ENCODE measurements around the gene PHF1. TPM values are rescaled to one million over a fixed set of nuclear protein-coding genes. Genes with fewer than 3 reads are reported as not detected.

The PHF1 gene
- total and polyA plus RNA-seq, 4 experiments from 2014 or later, result 61.2 to 220 (median 151) TPM

DNA sequence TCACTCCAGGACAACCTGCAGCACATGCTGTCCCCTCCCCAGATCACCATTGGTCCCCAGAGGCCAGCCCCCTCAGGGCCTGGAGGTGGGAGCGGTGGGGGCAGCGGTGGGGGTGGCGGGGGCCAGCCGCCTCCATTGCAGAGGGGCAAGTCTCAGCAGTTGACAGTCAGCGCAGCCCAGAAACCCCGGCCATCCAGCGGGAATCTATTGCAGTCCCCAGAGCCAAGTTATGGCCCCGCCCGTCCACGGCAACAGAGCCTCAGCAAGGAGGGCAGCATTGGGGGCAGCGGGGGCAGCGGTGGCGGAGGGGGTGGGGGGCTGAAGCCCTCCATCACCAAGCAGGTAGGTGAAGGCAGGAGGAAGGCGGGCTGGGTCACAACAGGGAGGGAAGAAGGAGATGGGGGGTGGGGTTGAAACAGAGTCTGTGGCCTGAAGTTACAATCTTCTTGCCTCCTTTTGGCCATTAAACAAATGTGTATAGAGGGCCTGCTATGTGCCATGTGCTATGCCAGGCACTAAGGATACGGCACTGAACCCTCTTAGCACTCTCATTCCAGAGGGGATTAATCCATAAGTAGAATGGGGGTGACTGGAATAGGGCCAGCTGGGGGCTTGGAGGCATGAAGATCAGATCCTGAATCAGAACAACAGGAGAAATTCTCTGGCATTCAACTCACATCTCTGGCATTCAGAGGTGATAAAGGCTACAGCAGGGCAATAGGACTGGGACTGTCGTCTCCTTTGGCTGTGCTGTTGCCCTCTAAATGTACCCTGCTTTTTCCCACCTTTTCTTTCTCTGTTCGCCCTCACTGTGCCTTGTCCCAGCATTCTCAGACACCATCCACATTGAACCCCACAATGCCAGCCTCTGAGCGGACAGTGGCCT lies 33.0 kb downstream of the PHF1 start:
- no peak for DNase-seq
- Mint-ChIP-seq H3K27me3 (no peaks in the 10 kb centered on the region), H3K4me3 (no peak overlapping the region), H3K4me1 (peaks cover 0 to 6% (median 1%) of the 10 kb centered on the region in 4 donors), H3K27ac (peak overlapping the region in 1 of 7 donors; percentile 66), H3K9me3 (peaks cover 0 to 2% (median 0%) of the 10 kb centered on the region in 8 donors), H3K36me3 (peaks cover 31 to 62% of the 10 kb centered on the region in 2 donors)
- H3K4me3 ChIP-seq (ENCODE audit: low read length in 2 of 2), result no peak overlapping the region
- H3K9me3 ChIP-seq (ENCODE audit: control insufficient read depth in 1 of 2, low read length in 2 of 2), result no peaks in the 10 kb centered on the region
- H3K27me3 ChIP-seq (ENCODE audit: insufficient read depth, low read length), result no peaks in the 10 kb centered on the region
- no peak overlapping the region for H3K27ac ChIP-seq (ENCODE audit: low read depth, low read length)
- POLR2A ChIA-PET (ENCODE audit: partially characterized antibody), result interaction anchor here (1.8 kb wide), 1 partner anchor 10 kb away, joined by 6 read pairs; the partner anchor contains the start of gene ZBTB9
- intact Hi-C loops (cut with micrococcal nuclease), result no loop called here
- CTCF ChIA-PET (ENCODE audit: partially characterized antibody), result no interaction called here
- H3K36me3 ChIP-seq (ENCODE audit: insufficient read depth, low read length), result peaks cover 42% of the 10 kb centered on the region
- H3K4me1 ChIP-seq (ENCODE audit: insufficient read depth, low read length), result no peaks in the 10 kb centered on the region

DNA sequence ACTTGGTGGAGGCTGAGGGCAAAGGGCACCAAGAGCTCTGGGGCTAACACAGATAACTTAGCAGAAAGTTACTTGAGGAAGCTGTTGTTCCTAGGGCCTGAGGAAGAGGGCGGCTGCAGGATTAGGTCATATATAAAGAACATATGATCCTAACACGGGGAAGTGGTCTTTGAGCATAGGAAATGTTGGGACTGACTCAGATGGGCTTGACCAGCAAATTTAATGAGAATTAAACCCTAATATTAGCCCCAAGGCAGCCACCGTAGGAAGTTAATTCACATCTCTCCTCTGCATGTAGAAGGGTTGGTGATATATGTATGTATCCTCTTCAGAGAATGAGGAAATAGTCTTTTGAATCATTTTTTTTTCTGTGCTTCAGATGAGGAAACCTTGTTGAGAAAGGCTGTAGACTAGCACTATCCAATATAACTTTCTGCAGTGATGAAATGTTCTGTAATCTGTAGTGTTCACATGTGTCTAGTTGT lies 34.3 kb downstream of the PHF1 start:
- no peak for DNase-seq
- Mint-ChIP-seq H3K9me3 (no peaks in the 10 kb centered on the region), H3K4me3 (no peak overlapping the region), H3K27ac (peak overlapping the region in 5 of 7 donors; percentile 37 to 87 (median 68)), H3K27me3 (no peaks in the 10 kb centered on the region), H3K4me1 (peaks cover 1 to 7% (median 3%) of the 10 kb centered on the region in 4 donors), H3K36me3 (peaks cover 26 to 53% of the 10 kb centered on the region in 2 donors)
- H3K4me3 ChIP-seq (ENCODE audit: low read length in 2 of 2), result no peak overlapping the region
- no peaks in the 10 kb centered on the region for H3K9me3 ChIP-seq (ENCODE audit: control insufficient read depth in 1 of 2, low read length in 2 of 2)
- no peaks in the 10 kb centered on the region for H3K4me1 ChIP-seq (ENCODE audit: insufficient read depth, low read length)
- H3K27ac ChIP-seq (ENCODE audit: low read depth, low read length), result no peak overlapping the region
- H3K27me3 ChIP-seq (ENCODE audit: insufficient read depth, low read length), result no peaks in the 10 kb centered on the region
- ChIA-PET CTCF (ENCODE audit: partially characterized antibody) (interaction anchor here (0.6 kb wide), 1 partner anchor 314 kb away, joined by 3 read pairs; no protein-coding TSS in a partner anchor), POLR2A (ENCODE audit: partially characterized antibody) (interaction anchor here (0.7 to 1.9 kb wide), 4 partner anchors 9 to 27 kb away, joined by 3 to 6 read pairs (median 5); partner anchors contain the start of genes CUTA and ZBTB9)
- intact Hi-C loops (cut with micrococcal nuclease), result no loop called here
- H3K36me3 ChIP-seq (ENCODE audit: insufficient read depth, low read length), result peaks cover 37% of the 10 kb centered on the region

DNA sequence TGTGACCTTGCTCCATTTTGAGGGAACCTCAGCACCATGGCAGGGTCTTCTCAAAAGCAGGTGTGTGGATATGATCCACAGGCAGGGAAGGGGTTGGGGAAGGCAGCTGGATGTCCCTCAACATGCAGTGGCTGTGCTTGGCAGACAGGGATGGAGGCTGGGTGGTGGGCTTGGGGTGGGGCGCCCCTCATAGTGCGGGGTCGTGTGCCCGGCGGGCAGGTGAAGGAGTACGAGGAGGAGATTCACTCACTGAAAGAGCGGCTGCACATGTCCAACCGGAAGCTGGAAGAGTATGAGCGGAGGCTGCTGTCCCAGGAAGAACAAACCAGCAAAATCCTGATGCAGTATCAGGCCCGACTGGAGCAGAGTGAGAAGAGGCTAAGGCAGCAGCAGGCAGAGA lies 35.5 kb downstream of the PHF1 start:
- Mint-ChIP-seq H3K27me3 (no peaks in the 10 kb centered on the region), H3K4me3 (no peak overlapping the region), H3K36me3 (peaks cover 22 to 44% of the 10 kb centered on the region in 2 donors), H3K27ac (peak overlapping the region in 4 of 7 donors; percentile 24 to 82 (median 70)), H3K9me3 (no peaks in the 10 kb centered on the region), H3K4me1 (peaks cover 1 to 12% (median 3%) of the 10 kb centered on the region in 4 donors)
- H3K27me3 ChIP-seq (ENCODE audit: insufficient read depth, low read length), result no peaks in the 10 kb centered on the region
- H3K4me1 ChIP-seq (ENCODE audit: insufficient read depth, low read length), result no peaks in the 10 kb centered on the region
- no peak overlapping the region for H3K4me3 ChIP-seq (ENCODE audit: low read length in 2 of 2)
- no peak overlapping the region for H3K27ac ChIP-seq (ENCODE audit: low read depth, low read length)
- intact Hi-C loops (cut with micrococcal nuclease), result no loop called here
- H3K36me3 ChIP-seq (ENCODE audit: insufficient read depth, low read length), result peaks cover 25% of the 10 kb centered on the region
- DNase-seq, result no peak
- ChIA-PET POLR2A (ENCODE audit: partially characterized antibody) (interaction anchor here (1.9 kb wide), 1 partner anchor 16 kb away, joined by 6 read pairs; no protein-coding TSS in a partner anchor), CTCF (ENCODE audit: partially characterized antibody) (no interaction called here)
- no peaks in the 10 kb centered on the region for H3K9me3 ChIP-seq (ENCODE audit: control insufficient read depth in 1 of 2, low read length in 2 of 2)

DNA sequence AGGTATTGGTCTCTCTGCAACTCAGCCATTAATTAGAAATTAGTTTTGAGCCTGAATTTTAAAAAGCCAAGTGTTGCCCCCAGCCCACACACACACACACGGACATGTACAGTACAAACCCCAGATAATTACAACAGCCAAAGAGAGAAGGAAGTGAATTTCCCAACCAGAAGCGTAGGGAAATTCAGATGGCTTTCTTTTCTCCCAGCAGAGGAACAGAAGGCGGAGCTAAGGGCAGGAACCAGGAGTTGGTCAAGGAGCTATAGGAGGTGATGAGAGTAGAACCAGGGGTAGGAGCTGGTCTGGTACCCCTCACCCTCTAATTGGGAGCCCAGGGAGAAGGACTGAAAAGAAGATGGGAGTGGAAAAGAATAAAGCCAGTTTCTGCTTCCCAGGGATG lies 39.6 kb downstream of the PHF1 start:
- POLR2A ChIA-PET (ENCODE audit: partially characterized antibody), result interaction anchor here (1.4 to 2.0 kb wide), 2 partner anchors 19 to 129 kb away, joined by 4 to 5 read pairs; partner anchors contain the start of gene BAK1

DNA sequence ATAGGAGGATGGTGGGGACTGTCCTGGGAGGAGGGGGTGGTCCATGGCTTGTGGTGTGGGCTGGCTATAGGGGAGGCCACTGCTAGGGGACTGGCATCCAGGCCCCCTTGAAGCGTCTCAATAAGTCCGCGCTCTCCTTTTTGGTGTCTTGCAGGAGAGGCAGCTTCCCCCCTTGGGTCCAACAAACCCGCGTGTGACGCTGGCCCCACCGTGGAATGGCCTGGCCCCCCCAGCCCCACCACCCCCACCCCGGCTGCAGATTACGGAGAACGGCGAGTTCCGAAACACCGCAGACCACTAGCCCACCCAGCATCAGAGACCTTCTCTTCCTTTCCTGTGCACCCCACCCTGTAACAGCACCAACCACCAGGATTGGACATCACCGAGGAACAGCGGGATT lies 40.8 kb downstream of the PHF1 start:
- CTCF ChIA-PET (ENCODE audit: partially characterized antibody), result no interaction called here
- POLR2A ChIA-PET (ENCODE audit: partially characterized antibody), result no interaction called here
- H3K36me3 ChIP-seq (ENCODE audit: insufficient read depth, low read length), result peaks cover 12% of the 10 kb centered on the region
- no peaks in the 10 kb centered on the region for H3K9me3 ChIP-seq (ENCODE audit: control insufficient read depth in 1 of 2, low read length in 2 of 2)
- Mint-ChIP-seq H3K9me3 (no peaks in the 10 kb centered on the region), H3K36me3 (peaks cover 9 to 36% of the 10 kb centered on the region in 2 donors), H3K4me1 (peaks cover 14 to 43% (median 29%) of the 10 kb centered on the region in 4 donors), H3K27me3 (no peaks in the 10 kb centered on the region), H3K27ac (peak overlapping the region in 5 of 7 donors; percentile 37 to 84 (median 64)), H3K4me3 (peak overlapping the region in 1 of 8 donors; percentile 25)
- no peak overlapping the region for H3K27ac ChIP-seq (ENCODE audit: low read depth, low read length)
- intact Hi-C loops (cut with micrococcal nuclease), result loop anchor here (10.0 kb wide), 1 partner anchor 263 kb away; the partner anchor contains the start of gene UQCC2
- H3K4me3 ChIP-seq (ENCODE audit: low read length in 2 of 2), result no peak overlapping the region
- peaks cover 29% of the 10 kb centered on the region for H3K4me1 ChIP-seq (ENCODE audit: insufficient read depth, low read length)
- no peaks in the 10 kb centered on the region for H3K27me3 ChIP-seq (ENCODE audit: insufficient read depth, low read length)
- DNase-seq, result no peak

More for the DNA sequence above, 39.6 kb downstream of the PHF1 start:
- peaks cover 13 to 34% of the 10 kb centered on the region in 2 donors for H3K36me3 Mint-ChIP-seq
- H3K4me3 Mint-ChIP-seq, result no peak overlapping the region
- H3K27ac Mint-ChIP-seq, result peak overlapping the region in 4 of 7 donors; percentile 2 to 86 (median 48)
- no peak overlapping the region for H3K4me3 ChIP-seq (ENCODE audit: low read length in 2 of 2)
- CTCF ChIA-PET (ENCODE audit: partially characterized antibody), result no interaction called here
- peaks cover 8% of the 10 kb centered on the region for H3K36me3 ChIP-seq (ENCODE audit: insufficient read depth, low read length)
- H3K9me3 ChIP-seq (ENCODE audit: control insufficient read depth in 1 of 2, low read length in 2 of 2), result no peaks in the 10 kb centered on the region
- H3K4me1 ChIP-seq (ENCODE audit: insufficient read depth, low read length), result peaks cover 24% of the 10 kb centered on the region
- H3K27me3 Mint-ChIP-seq, result no peaks in the 10 kb centered on the region
- no peaks in the 10 kb centered on the region for H3K9me3 Mint-ChIP-seq
- no peak for DNase-seq
- intact Hi-C loops (cut with micrococcal nuclease), result loop anchor here (10.0 kb wide), 1 partner anchor 264 kb away; the partner anchor contains the start of gene UQCC2
- peaks cover 15 to 39% (median 24%) of the 10 kb centered on the region in 4 donors for H3K4me1 Mint-ChIP-seq
- no peak overlapping the region for H3K27ac ChIP-seq (ENCODE audit: low read depth, low read length)
- no peaks in the 10 kb centered on the region for H3K27me3 ChIP-seq (ENCODE audit: insufficient read depth, low read length)

DNA sequence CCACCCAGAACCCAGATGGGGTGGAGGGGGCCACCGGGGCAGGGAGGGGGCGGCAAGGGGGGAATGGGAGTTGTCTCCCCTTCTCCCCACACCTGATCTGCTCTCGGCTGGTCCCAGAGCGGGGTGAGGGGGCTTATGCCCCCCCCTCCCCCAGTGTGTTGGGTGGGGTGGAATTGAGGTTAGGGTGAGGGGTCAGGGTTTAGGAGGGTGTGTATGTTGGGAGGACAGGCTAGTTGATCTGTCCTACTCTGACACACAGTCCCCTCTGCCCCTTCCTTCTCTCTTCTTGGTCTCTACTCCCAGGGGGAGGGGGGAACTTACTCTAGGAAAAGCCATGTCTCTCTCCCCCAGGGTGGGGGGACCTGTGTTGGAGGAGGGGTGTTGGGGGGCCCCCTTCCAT lies 41.7 kb downstream of the PHF1 start:
- intact Hi-C loops (cut with micrococcal nuclease), result loop anchor here (10.0 kb wide), 1 partner anchor 262 kb away; the partner anchor contains the start of gene UQCC2
- Histone ChIP-seq H3K36me3 (ENCODE audit: insufficient read depth, low read length) (peaks cover 12% of the 10 kb centered on the region), H3K27ac (ENCODE audit: low read depth, low read length) (peak overlapping the region; percentile 27), H3K4me3 (ENCODE audit: low read length in 2 of 2) (no peak overlapping the region), H3K9me3 (ENCODE audit: control insufficient read depth in 1 of 2, low read length in 2 of 2) (no peaks in the 10 kb centered on the region), H3K4me1 (ENCODE audit: insufficient read depth, low read length) (peaks cover 29% of the 10 kb centered on the region), H3K27me3 (ENCODE audit: insufficient read depth, low read length) (no peaks in the 10 kb centered on the region)
- H3K9me3 Mint-ChIP-seq, result no peaks in the 10 kb centered on the region
- POLR2A ChIA-PET (ENCODE audit: partially characterized antibody), result no interaction called here
- peaks cover 17 to 43% of the 10 kb centered on the region in 2 donors for H3K36me3 Mint-ChIP-seq
- H3K4me3 Mint-ChIP-seq, result no peak overlapping the region
- peaks cover 14 to 46% (median 31%) of the 10 kb centered on the region in 4 donors for H3K4me1 Mint-ChIP-seq
- no peak for DNase-seq
- H3K27me3 Mint-ChIP-seq, result no peaks in the 10 kb centered on the region
- CTCF ChIA-PET (ENCODE audit: partially characterized antibody), result no interaction called here
- peak overlapping the region in 4 of 7 donors; percentile 30 to 95 (median 56) for H3K27ac Mint-ChIP-seq
